HG03565 (cell line): Measurements from ENCODE around the gene CCDC187.

Source experiments
- ATAC-seq: cut with Tn5 transposase; IDR thresholded peaks from one replicate; pipeline ENCODE4 v1.9.1; 2021; ENCODE audit warnings: mild to moderate bottlenecking, moderate library complexity; ENCODE audit not compliant: unreplicated experiment

CCDC187 gene

DNA sequence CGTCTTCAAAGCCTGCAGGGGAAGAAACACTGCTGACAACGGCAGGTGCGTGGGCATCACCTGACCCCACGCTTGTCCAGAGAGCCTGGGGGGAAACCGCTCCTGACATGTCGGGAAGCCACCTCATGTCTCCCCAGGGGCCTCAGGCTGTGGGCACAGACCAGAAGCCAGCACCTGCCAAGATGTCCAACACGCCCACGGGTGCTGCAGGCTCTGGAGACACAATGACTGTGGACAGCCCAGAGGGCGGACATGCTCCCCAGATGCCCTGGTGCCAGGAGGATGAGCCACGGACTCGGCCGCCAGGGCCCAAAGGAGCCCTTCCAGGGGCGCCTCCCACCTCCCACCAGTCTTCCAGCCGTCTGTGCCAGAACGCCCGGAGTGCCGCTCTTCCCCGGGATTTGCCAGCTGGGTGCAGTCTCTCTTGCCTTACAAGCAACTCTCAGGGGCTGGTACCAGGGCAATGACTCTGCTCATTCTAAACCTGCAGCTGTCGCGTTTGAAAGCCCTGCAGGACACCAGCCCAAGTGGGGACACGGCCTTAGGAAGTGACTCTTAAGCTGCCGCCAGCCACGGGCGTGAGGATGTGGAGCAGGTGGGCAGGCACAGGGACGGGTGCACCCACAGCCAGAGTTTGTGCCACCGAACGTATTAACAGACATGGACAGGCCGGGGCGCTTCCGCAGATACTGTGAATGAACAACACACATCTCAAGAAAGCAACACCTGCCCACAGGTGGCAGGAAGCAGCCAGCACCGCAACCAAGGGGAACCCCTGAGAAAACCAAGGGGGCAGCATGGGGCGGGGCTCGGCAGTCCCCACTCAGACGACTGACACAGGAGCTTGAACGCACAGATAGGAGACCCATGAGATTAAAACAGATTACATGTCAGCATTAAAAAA lies 92.2 kb downstream of the CCDC187 start:
- ATAC-seq, result no peak

DNA sequence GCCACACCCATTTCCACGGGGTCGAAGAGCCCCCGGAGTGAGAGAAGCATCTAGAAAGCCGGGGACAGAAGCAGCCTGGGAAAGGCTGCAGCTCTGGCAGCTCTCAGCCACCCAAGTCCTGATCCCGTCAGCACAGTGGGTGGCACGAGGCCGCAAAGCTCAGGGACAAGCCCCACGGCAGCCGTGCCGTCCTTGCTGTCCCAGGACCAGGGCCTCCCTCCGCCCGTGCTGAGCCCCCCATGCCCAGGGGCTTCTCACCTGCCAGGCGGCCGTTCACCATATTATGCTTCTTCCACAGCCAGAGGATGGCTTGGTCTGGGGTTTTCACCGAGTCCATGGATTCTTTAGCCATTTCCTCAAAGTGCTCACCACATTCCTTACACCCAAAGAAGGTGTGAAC lies 92.9 kb downstream of the CCDC187 start:
- no peak for ATAC-seq

- ATAC-seq, result no peak
Measured at GRCh38 chr9:136210276-136210675, 93.6 kb downstream of the CCDC187 start.

DNA sequence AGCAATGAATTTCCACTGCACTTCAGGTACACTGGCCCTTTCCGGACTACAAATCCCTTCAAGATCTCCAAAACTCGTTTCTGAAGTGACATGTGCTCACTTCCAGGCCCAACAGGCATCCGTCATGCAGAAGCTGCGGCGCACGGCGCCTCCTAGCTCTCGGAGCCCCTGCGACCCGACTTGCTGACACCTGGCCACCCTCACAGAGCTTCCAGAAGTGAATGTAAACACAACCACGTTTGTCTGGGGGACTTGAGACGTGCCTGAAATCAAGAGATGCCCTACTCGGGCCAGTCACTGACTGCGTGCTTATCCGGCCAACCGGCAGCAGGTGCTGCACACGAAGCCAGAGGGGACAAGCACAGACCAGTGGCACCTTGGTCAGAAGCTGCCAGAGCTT lies 94.1 kb downstream of the CCDC187 start:
- no peak for ATAC-seq

DNA sequence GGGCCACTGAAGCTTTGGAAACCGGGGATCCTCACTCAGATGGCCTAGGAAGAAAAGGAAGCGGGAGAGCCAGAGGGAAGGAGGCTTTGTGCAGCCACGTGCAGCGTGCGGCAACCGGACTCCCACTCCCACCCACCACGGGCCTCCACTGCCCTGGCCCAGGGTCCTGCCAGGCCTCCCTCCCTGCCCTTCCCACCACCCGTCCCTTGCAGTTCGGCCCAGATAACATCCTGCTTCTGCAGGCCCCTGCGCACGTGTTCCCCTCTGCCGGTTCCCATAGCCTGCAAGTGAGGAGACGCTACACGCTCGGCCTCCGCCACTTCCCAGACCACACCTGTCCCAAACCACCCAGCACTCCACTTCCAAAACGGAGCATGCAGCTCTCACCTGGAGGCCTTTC lies 94.7 kb downstream of the CCDC187 start:
- no peak for ATAC-seq

GRCh38 chr9:136208675-136209074 lies 95.2 kb downstream of the CCDC187 start:
- ATAC-seq, result no peak

DNA sequence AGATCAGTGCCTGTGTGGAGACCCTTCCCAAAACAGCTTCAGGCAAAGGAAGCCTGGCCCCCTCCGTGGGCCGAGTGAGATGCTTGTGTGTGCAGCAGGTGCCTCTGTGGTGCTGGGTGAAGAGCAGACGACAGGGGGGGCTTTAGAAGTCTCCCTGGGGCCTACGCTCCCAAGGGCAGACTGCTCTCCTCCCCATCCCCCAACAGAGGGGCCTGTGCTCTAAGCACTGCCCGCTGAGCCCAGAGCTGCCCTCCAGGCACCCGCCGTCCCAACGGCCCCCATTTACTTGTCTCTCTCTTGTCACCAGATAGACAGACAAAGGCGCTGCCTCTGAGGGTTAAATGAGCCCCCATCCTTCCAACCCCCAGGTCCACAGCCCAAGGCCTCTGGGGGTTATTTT lies 96.3 kb downstream of the CCDC187 start:
- ATAC-seq, result no peak

DNA sequence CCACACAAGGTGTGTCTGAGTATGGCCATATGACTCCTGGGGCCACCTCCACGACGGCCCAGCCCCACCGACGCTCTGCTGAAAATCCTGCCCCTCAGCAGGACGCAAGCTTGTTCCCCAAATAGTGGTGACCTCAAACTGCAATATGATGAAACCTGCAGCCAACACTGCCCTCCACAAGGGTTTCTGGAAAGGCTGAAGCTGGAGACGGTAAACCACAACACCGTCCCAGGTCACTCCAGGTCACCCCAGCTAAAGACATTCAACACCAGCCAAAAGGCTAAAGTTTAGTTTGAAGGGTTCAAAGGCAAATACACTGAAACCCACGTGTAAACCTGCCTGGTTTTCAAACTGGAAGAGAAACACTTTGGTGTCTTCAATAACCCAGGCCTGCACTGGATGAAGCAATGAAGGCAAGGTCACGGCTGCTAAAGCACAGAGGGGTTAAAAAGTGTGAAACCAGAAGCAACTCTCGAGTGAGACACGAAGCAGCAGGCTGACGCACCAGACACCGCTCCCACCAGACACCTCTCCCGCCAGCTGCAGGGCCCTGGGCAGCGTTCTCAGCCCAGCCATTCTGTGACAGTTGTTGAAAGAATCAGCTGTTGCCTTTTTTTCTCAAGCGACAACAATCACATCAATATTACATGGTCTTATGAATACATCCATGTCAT lies 97.2 kb downstream of the CCDC187 start:
- no peak for ATAC-seq

GRCh38 chr9:136205707-136205992 lies 98.2 kb downstream of the CCDC187 start:
- ATAC-seq, result no peak

DNA sequence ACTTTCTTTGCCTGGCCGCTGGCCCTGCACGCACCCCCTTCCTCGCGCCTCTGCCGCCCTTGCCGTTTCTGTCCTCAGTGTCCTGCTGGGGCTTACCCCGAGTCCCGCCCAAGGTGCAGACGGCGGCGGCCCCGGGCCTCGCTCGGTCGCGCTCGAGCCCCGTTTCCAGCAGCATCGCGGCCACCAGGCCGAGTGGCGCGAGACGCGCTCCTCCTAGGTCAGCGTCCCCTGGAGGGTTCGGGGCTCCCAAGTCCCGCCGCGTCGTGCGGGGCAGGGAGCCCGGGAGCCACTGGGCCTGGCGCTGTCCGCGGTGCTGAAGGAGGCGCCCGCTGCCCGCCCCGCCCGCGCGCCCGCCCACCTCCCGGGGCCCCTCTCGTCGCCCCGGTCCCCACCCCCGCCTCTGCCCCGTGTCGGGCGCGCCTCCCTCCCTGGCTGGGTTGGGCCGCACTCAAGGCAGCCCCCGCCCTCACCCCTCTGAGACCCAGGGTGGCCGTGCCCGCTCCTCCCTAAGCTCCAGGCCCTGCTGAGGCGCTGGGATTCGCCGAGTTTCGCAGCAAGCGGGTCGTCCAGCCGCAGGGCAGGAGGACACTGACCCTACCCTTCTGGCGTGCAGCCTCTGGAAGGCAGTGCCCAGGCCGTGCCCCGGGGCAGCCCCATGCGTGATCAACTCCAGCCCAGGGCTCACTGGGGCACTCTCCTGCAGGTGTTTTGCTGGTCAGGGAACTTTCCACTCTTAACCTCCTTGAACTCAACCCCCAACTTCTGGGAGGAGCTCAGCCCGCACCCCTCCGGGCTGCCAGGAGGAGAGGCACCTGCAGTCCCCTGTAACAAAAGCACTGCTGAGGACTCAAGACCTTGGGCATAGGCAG lies 98.8 kb downstream of the CCDC187 start, which contains the start of gene LHX3:
Gene LHX3, minus strand, starts transcription at position 291 of the 869 bp plus-strand sequence. Its CDS starts 116 bp downstream, at position 175.
- ATAC-seq, result no peak

- no peak for ATAC-seq
Measured at GRCh38 chr9:136204145-136204805, 99.6 kb downstream of the CCDC187 start.

DNA sequence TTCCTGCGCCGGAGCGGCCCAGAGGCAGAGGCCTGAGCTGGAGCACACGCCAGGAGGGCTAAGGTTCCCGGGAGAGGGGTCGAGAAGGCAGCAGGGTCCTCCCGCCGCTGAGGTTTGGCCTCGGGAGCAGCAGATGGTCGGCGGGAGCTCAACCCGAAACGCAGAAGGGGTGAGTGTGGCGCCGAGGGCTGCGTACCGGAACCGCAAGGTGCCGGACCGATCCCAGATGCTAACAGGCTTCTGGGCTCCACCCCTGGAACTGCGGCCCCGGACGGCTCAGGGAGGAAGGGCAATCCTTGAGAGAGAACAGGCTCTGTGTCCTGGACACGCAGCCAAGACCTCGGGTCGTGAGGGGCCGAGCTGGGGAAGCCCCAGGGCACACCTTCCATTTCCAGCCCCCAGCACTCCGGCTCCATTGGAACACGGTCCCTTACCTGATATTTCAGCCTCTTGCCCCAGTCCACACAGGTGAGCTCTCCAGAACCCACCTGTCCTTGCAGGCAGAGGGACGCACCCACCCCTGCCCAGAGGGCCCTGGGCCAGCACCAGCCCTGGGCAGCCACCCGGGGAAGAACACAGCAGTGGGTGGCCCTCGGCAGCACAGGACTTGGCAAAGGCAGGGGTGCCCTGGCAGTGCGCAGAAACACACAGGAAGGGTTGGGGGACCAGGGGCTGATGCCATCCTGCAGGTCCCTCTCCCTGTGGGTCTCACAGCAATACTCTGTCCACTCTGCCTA lies 100.3 kb downstream of the CCDC187 start:
- no peak for ATAC-seq

DNA sequence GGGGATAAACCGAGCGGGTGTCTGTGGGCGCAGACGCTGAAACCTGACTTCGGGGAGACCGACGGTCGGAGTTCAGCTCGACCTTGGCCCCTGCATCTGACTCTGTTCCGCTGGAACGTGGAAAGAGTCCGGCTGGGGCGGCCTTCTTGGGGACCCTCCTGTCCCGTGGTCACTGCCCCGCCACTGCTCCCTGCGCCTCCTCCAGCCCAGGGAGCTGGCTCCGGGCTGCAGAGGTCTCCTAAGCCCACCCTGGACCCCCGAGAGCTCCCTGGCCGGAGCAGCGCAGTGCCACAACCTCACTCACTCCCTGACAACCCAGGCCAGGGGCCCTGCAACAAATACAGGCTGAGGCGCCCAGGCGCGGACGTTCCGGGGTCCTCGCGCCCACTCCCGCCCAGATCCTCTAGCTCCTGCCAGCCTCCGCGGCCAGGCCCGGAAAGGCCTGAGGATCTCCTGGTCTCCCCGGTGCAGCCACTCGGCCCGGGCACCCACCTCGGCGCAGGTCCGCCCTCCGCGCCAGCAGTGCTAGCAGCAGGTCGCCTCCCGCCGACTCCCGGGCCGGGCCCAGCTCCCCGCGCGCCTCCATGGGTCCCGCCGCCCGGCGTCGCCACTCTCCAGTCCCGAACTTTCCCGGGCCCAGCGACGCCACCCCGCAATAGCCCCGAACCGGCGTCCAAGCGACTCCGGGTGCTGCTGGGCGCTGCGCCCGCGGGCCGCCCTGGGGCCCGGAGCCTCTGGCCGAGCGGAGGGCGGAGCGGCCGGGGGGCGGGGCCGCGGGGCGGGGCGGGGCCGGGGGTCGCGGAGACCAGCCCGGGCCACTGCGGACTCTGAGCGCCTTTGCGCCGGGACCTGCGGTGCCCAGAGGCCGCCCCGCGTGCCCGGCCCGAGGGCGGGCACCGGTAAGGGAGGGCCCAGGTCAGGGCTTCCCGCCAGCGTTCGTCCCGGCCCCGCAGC lies 101.2 kb downstream of the CCDC187 start:
- ATAC-seq, result no peak

- ATAC-seq, result no peak
Measured at GRCh38 chr9:136201609-136202453, 102.1 kb downstream of the CCDC187 start.

DNA sequence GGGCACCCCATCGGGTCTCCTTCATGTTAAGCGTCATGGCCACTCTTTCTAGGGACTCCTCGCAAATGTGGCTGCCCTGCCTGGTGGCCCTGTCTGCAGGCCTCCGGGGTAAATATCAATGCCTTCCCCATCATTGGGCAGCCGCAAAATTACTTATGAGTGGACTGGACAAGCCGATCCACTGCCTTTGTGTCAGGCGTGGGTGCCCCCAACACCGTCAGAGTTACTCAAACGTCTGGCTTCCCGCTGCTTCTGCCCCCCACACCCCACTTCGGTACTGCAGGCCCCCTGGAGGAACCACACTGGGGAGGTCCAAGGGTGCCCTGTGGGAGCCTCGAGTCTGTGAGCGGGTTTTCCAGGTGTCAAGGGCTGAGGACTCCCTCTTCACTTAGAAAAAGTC lies 102.7 kb downstream of the CCDC187 start:
- ATAC-seq, result no peak

GRCh38 chr9:136200424-136200823 lies 103.5 kb downstream of the CCDC187 start:
- no peak for ATAC-seq
